HCEC 1CT (cell line): ENCODE results near the gene PIP5K1C.

Experiments used
- DNase-seq: peaks from one replicate; pipeline ENCODE4 v3.0.0-alpha.2; 2017

Gene PIP5K1C

GRCh38 chr19:3721131-3721886 lies 21.0 kb upstream of the PIP5K1C start:
- peak; percentile 58 for DNase-seq

DNA sequence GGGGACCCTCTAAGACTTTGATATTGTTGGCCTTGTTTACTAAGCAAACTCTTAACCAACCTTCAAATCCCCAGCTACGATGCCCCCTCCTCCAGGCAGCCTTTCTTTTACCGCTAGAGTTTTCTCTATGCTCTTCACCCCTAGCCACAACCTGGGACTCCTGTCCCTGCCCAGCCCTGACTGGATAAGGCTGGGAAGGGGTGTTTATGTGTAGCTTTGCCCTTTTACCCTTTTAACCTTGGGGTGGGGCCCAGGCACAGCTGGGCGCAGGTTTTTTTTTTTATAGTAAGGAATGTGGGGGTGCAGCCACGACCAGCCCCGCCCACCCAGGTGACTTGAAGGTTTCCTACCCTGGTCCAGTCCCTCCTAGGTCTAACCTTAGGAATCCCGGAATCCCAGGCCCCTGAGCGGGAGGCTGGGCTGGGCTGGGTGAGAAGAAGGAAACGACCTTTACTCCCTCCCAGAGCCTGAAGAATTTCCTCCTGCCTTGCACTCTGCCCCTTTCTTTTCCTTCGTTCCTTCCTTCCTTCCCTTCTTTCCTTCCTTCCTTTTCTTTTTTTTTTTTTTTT lies 20.2 kb upstream of the PIP5K1C start:
- no peak for DNase-seq

DNA sequence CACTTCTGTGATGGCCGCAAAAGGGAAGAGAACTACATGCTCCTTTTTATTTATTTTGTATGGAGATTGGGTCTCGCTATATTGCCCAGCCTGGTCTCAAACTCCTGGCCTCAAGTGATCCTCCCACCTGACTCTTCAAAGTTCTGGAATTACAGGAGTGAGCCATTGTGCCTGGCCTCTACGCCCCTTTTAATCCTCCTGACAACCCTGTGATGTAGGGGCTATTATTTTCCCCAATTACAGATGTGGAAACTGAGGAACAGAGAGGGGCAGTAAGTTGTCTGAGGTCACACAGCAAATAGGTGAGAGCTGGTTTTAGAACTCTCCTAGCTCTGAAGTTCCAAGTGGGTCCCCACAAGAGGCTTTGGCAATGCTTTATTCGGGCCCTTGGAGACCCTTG lies 19.6 kb upstream of the PIP5K1C start:
- no peak for DNase-seq

DNA sequence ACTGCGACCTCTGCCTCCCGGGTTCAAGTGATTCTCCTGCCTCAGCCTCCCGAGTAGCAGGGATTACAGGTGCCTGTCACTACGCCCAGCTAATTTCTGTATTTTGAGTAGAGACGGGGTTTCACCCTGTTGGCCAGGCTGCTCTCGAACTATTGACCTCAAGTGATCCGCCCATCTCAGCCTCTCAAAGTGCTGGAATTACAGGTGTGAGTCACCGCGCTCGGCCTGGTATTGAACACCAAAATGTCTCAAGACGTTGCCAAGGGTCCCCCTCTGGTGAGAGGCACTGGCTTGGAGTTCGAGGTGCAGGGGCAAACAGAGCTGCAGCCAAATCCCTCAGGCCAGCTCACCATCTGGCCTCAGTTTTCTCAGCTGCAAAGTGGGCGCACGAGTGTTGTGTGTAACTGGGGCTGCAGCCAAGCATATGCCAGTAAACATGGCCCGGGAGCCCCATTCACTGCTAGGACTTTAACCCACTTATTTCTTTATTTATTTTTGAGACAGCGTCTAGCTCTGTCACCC lies 15.9 kb upstream of the PIP5K1C start:
- DNase-seq, result no peak

DNA sequence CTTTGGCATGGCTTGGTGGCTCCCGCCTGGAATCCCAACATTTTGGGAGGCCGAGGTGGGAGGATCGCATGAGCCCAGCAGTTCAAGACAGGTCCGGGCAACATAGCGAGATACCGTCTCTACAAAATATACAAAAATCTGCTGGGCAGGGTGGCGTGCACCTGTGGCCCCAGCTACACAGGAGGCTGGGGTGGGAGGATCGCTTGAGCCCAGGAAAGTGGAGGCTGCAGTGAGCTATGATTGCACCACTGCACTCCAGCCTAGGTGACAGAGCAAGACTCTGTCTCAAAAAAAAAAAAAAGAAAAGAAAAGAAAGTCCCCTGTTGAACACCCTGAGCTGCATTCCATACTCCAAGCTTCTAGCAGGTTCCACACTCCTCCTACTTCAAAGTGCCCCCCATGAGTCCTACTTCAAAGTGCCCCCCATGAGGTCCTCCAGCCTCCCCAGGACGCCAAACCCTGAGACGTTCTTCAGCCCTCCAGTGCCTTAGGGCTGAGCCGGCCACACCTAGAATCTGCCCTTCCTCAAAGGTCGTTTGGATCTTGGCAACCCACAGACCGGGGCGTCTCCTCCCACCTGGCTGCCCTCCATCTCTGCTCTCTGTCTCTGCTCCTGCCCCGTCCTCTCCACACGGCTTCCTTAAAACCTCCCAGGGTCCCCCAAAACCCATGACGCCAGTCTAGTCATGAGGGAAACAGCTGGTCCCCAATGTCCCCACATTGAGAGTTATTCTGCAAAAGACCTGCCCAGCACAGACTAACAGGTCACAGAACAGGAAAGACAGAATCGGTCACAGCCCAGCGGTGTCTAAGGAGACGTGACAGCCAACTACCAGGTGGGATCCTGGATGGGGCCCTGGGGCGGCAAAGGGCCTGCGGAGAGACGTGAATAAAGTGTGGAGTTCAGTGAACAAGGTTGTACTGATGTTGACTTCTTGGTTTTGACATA lies 12.7 kb upstream of the PIP5K1C start:
- no peak for DNase-seq

- no peak for DNase-seq
Measured at GRCh38 chr19:3710265-3710812, 10.1 kb upstream of the PIP5K1C start.

DNA sequence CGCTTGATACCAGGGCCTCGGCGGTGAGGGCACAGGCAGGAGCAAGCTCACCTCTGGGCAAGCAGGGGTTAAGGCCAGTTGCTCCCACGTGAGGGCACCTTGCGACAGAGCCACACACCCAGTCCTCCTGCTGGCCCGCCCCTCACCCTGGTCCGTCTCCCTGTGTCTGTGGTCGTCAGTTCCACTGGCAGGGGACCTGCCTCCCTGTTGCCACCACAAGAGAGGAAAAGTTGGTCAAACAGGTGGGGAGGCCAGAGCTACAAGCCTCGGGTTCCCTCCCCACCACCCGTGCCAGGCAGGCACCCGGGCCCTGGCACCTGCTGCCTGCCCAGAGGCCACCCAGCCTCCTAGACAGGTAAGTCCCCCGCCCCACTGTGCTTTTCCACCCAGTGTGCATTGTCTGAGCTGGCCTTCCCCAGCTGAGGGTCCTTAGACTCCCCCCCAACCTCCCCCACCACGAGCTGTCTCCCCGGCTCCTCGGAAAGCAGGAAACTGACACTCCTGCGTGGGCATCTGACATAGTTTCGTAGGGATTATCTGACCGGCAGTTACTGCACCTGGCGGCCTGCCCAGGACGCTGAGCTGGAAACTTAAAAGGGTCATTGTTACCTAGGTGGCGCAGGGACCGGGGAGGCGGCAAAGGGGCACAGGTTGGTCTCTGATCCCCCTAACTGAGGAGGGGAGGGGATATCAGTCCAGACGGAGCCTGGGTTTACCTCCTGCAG lies 8.1 kb upstream of the PIP5K1C start, which contains the start of gene TJP3:
TSS of gene TJP3 (plus strand) at position 178 of the 725 bp plus-strand sequence. CDS start 20,049 bp downstream, outside the sequence.
- DNase-seq, result no peak

GRCh38 chr19:3707868-3708206 lies 7.6 kb upstream of the PIP5K1C start:
- DNase-seq, result no peak

DNA sequence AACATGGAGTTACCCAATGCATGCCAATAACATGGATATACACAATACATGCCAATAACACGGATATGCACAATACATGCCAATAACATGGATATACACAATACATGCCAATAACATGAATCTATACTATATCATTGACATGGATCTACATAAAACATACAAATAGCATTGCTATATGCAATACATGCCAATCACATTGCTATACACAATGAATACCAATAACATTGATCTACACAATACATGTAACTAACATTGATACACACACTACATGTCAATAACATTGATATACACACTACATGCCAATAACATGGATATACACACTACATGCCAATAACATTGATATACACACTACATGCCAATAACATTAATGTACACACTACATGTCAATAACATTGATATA lies 932 bp upstream of the PIP5K1C start:
- no peak for DNase-seq

DNA sequence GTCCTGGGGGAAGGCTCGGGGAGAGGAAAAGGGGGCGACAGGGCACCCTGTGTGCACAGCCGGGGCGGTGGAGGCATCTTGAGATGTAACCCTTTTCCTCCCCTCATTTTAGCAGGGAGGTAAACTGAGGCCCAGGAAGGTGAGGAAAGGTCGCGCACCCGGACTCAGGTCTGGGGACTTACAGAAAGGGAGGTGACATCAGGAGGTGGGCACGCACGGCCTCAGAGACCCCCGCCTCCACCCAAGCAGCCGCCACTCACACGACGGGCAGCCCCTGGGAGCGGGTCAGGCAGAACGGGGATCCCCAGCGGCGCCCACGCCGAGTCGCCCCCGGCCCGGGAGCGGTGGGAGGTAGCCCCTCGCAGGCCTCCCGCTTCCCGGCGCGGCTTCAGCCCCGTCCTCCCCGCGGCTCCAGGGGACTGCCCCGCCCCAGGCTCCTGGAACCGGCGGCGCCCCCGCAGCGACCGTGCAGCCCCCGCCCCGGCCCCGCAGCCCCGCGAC lies 477 bp downstream of the PIP5K1C start:
- no peak for DNase-seq

GRCh38 chr19:3698974-3699740 lies 1.1 kb downstream of the PIP5K1C start:
- DNase-seq, result peak; percentile 48

GRCh38 chr19:3698386-3698950 lies 1.8 kb downstream of the PIP5K1C start:
- DNase-seq, result no peak

DNA sequence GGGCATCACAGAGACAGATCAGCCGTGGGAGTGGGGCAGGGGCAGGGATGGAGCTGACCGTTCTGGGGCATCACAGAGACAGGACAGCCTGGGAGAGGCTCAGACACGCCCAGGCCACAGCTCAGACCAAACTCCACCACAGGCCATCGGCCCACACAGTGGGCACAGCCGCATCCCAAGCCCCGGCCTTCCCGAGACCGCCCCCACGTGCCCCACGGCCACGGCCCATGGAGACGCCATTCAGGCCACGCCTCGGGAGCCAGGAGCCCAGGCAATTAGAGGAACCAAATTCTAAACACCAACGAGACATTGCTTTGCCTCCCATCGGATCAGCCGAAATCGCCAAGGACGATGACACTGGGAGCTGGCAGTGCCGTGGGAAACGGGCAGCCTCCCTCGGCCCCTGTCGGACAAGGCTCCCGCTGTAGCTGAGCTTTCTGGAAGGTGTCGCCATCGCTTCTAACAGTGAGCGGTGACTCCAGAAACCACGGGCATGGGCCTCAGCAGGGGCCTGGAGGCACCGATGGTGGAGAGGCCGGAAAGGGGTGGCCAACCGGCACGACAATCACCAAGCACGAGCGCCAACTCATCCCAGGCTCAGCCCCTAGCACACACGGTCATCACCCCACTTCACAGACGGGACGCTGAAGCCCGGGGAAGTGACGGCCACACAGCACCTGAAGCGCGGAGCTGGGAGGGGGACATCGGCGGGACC lies 2.4 kb downstream of the PIP5K1C start:
- DNase-seq, result no peak

GRCh38 chr19:3697094-3697493 lies 3.2 kb downstream of the PIP5K1C start:
- DNase-seq, result no peak

- no peak for DNase-seq
Measured at GRCh38 chr19:3696660-3696995, 3.6 kb downstream of the PIP5K1C start.

DNA sequence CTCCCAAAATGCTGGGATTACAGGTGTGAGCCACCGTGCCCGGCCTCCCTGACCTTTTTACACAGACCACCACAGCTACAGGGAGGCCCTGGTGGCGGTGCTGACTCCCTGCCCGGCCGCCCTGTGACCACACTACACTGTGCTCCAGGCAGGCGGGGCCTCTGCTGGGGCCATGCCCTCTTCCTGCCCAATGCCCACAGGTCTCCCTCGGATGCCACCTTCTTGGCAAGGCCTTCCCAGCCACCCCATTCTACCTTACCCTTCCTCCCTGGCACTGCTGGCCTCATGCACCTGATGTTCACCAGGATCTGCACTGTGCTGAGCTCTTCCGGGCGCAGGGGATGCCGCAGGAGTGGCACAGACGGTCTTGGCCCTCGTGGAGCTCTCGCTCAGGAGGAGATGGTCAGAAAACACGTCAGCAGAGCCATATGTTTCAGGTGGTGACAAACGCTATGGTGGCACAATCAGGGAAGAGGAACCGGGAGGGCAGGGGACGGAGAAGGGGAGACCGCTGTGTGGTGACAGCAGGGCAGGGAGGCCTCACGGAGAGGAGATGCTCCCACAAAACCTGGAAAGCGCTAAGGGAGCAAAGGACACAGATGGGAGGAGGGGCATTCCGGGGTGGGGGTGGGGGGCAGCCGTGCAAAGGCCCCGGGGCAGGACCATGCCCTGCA lies 4.1 kb downstream of the PIP5K1C start:
- no peak for DNase-seq

DNA sequence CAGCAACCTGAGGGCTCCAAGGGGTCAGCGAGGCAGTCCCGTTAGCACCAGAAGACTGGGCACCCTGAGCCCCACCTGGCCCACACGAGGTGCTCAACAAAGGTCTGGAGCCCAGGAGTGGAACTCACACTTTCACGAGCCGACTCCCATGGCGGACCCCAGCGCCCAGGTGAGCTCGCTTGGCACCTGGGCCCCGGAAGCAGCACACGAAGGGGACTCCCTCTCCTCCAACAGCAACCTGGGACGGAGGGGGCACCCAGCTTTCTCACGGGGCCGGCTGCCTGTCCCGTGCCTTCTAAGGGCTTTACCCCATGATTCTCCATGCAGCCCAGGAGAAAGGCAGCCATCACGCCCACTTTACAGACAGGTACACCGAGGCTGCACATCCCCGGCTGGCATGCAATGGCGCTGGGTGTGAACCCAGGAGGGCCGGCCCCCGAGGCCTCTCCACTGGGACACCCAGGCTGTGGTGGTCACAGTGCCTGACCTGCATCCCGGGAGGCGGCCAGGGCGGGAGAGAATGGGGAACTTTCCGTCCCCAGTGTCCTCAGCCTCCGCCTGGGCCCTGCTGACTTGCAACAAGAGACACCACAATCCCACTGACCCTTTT lies 5.0 kb downstream of the PIP5K1C start:
- DNase-seq, result no peak

GRCh38 chr19:3694361-3695123 lies 5.7 kb downstream of the PIP5K1C start:
- no peak for DNase-seq
